OCI-LY3 (cell line): ENCODE measurements around the gene ICA1.

Experiments
- H2AFZ ChIP-seq: fragments of 200-600, 300-600 bp; shearing (Covaris generic); 2 replicates; pipeline ENCODE4 v1.6.0; 2014; ENCODE audit warnings: antibody characterized with exemption, low read depth, low read length
- H3K27ac ChIP-seq: fragments of 200-600, 300-600 bp; sonication (generic); 2 replicates; pipeline ENCODE4 v1.5.1; 2014; ENCODE audit warnings: mild to moderate bottlenecking, low read length, moderate library complexity, mixed read lengths
- H3K27me3 ChIP-seq: fragments of 200-600, 300-600 bp; sonication (generic); 2 replicates; pipeline ENCODE4 v1.6.1; 2014; ENCODE audit warnings: low read depth, low read length, mixed read lengths
- H3K36me3 ChIP-seq: fragments of 200-600, 300-600 bp; sonication (generic); replicated peaks from 2 replicates; pipeline ENCODE3; 2014; ENCODE audit warnings: low read depth, low read length, mixed read lengths
- H3K4me1 ChIP-seq: fragments of 300-600, 200-600 bp; sonication (generic); 2 replicates; pipeline ENCODE4 v1.6.1; 2014; ENCODE audit warnings: low read length, mixed read lengths
- H3K4me2 ChIP-seq: fragments of 200-600, 300-600 bp; sonication (generic); 2 replicates; pipeline ENCODE4 v1.6.1; 2014; ENCODE audit warnings: low read length, mixed read lengths
- H3K4me3 ChIP-seq: fragments of 300-600, 200-600 bp; sonication (generic); 2 replicates; pipeline ENCODE4 v1.5.1; 2014; ENCODE audit warnings: antibody characterized with exemption, mild to moderate bottlenecking, low read length, moderate library complexity
- H3K79me2 ChIP-seq: fragments of 300-600, 200-600 bp; shearing (Covaris generic); 2 replicates; pipeline ENCODE4 v1.6.1; 2014; ENCODE audit warnings: mild to moderate bottlenecking, low read length, mixed read lengths
- H3K9ac ChIP-seq: fragments of 300-600, 200-600 bp; shearing (Covaris generic); 2 replicates; pipeline ENCODE4 v1.6.0; 2014; ENCODE audit warnings: mild to moderate bottlenecking, low read length, moderate library complexity
- H3K9me3 ChIP-seq: fragments of 200-600, 300-600 bp; shearing (Covaris generic); 2 replicates; pipeline ENCODE4 v1.6.1; 2014; ENCODE audit warnings: low read length, mixed read lengths; ENCODE audit not compliant: insufficient read depth
- H4K20me1 ChIP-seq: fragments of 200-600, 300-600 bp; sonication (generic); 2 replicates; pipeline ENCODE4 v1.6.1; 2016; ENCODE audit warnings: low read length, mixed read lengths; ENCODE audit not compliant: insufficient read depth
- EZH2phosphoT487 ChIP-seq: fragments of 200-600 bp; shearing (Covaris generic); IDR thresholded peaks from 2 replicates; pipeline ENCODE4 v1.6.1; 2018; ENCODE audit warnings: antibody characterized with exemption, mixed run types, low read depth
- TF ChIP-seq, protein P1 (sequence below): fragments of 200-600, 300-600 bp; sonication (generic); IDR thresholded peaks from 2 replicates; pipeline ENCODE4 v1.5.1; 2014; ENCODE audit warnings: antibody characterized with exemption, low read length, low read depth

The ICA1 gene

DNA sequence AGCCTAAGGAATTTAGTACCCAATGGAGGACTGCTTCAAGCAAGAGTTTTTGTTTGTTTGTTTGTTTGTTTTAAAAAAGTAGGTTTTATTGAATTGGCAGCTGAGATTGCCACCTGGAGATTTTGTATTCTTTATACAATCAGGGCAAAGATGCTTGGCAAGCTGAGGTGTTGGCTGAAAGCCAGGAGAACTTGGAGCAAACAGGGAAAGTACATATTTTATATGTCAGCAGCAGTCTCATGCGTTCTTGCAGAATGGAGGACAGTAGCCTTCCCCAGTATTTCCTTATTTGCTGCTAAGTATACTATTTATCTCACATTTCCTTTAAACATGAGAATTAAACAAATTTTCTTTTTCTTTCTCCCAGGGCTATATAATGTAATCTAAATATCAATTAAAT, 22.6 kb upstream of the ICA1 start:
- no peaks in the 10 kb centered on the region for H3K9me3 ChIP-seq

DNA sequence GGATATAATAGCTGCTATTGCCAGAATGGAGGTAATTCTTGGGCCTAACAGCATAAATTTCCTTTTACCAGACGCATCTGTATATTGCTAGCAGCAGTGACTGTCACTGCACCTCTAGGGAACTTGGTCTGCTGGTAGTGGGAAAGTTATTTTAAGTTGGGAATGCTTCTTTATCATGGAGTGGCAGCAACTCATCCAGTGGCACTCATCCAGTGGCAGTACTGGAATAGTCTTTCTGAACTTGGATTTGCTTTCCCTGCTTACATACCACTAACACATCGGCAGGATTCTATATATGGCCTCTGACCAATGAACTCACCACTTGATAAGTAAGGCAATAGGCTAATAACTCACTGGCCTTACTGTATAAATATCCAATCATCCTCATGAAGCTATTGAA, 22.0 kb upstream of the ICA1 start:
- H2AFZ ChIP-seq, result no peak overlapping the region
- no peak overlapping the region for H3K4me3 ChIP-seq
- H4K20me1 ChIP-seq, result no peaks in the 10 kb centered on the region
- no peaks in the 10 kb centered on the region for H3K36me3 ChIP-seq
- H3K4me2 ChIP-seq, result no peak overlapping the region
- H3K27ac ChIP-seq, result no peak overlapping the region
- no peaks in the 10 kb centered on the region for H3K79me2 ChIP-seq
- TF ChIP-seq EZH2phosphoT487, result no peak
- TF ChIP-seq, protein P1, sequence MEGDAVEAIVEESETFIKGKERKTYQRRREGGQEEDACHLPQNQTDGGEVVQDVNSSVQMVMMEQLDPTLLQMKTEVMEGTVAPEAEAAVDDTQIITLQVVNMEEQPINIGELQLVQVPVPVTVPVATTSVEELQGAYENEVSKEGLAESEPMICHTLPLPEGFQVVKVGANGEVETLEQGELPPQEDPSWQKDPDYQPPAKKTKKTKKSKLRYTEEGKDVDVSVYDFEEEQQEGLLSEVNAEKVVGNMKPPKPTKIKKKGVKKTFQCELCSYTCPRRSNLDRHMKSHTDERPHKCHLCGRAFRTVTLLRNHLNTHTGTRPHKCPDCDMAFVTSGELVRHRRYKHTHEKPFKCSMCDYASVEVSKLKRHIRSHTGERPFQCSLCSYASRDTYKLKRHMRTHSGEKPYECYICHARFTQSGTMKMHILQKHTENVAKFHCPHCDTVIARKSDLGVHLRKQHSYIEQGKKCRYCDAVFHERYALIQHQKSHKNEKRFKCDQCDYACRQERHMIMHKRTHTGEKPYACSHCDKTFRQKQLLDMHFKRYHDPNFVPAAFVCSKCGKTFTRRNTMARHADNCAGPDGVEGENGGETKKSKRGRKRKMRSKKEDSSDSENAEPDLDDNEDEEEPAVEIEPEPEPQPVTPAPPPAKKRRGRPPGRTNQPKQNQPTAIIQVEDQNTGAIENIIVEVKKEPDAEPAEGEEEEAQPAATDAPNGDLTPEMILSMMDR, result no peak
- no peaks in the 10 kb centered on the region for H3K27me3 ChIP-seq
- H3K4me1 ChIP-seq, result 0 out of 2 replicates have a peak, but pooled peaks cover 2% of the 10 kb centered on the region
- H3K9me3 ChIP-seq, result no peaks in the 10 kb centered on the region
- H3K9ac ChIP-seq, result no peak overlapping the region

More for the DNA sequence above, 22.6 kb upstream of the ICA1 start:
- H4K20me1 ChIP-seq, result no peaks in the 10 kb centered on the region
- no peaks in the 10 kb centered on the region for H3K36me3 ChIP-seq
- no peak for TF ChIP-seq EZH2phosphoT487
- 0 out of 2 replicates have a peak, but pooled peaks cover 2% of the 10 kb centered on the region for H3K4me1 ChIP-seq
- no peaks in the 10 kb centered on the region for H3K79me2 ChIP-seq
- H3K4me2 ChIP-seq, result no peak overlapping the region
- no peaks in the 10 kb centered on the region for H3K27me3 ChIP-seq
- no peak overlapping the region for H3K4me3 ChIP-seq
- H3K9ac ChIP-seq, result no peak overlapping the region
- no peak overlapping the region for H2AFZ ChIP-seq
- H3K27ac ChIP-seq, result no peak overlapping the region

DNA sequence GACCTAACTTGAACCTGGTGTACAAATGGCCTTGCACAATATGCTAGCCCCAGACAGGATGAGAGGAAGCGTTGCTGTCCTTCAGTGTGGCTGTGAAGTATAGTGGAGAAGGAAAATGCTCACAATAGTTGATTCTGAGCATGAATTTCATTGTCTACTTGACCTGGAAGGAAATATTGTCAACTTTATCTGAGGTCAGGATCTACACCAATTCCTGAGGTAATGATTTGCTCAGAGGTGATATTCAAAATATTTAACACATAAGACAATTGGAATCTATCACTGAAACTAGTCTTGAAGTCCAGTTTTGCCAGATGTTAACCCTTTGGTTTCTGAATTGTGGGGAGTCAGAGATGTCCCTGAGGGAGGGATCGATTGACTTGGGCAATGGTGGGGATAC, 20.9 kb upstream of the ICA1 start:
- no peaks in the 10 kb centered on the region for H4K20me1 ChIP-seq
- TF ChIP-seq, protein P1, result no peak
- H3K36me3 ChIP-seq, result no peaks in the 10 kb centered on the region
- no peaks in the 10 kb centered on the region for H3K9me3 ChIP-seq
- H3K9ac ChIP-seq, result no peak overlapping the region
- no peak overlapping the region for H3K27ac ChIP-seq
- H3K4me2 ChIP-seq, result no peak overlapping the region
- no peak overlapping the region for H3K4me3 ChIP-seq
- H3K27me3 ChIP-seq, result no peaks in the 10 kb centered on the region
- H3K79me2 ChIP-seq, result no peaks in the 10 kb centered on the region
- 0 out of 2 replicates have a peak, but pooled peaks cover under 1% of the 10 kb centered on the region for H3K4me1 ChIP-seq
- H2AFZ ChIP-seq, result no peak overlapping the region

DNA sequence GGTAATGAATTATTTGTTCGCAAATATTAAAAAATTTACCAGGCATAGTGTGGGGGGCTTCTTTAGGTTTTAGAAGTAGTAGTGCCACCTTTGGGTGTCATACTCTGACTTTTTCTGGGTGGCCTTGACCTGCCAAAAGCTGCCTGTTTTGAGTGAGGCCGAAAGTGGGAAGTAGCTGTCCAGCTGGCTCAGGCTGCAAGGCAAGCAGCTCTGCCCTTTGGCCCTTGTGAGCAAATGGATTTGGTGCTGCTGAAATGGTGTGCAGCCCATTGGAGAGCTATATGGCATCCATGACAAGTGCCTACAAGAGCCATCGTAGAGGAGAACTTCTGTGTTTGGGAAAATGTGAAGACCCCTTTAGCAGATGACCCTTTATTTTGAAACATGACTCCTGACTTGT, 20.2 kb upstream of the ICA1 start:
- no peaks in the 10 kb centered on the region for H3K36me3 ChIP-seq
- H3K27ac ChIP-seq, result no peak overlapping the region
- TF ChIP-seq, protein P1, result no peak
- no peaks in the 10 kb centered on the region for H3K79me2 ChIP-seq
- no peak overlapping the region for H3K9ac ChIP-seq
- H4K20me1 ChIP-seq, result no peaks in the 10 kb centered on the region
- no peak overlapping the region for H2AFZ ChIP-seq
- no peaks in the 10 kb centered on the region for H3K9me3 ChIP-seq
- no peaks in the 10 kb centered on the region for H3K27me3 ChIP-seq
- no peaks in the 10 kb centered on the region for H3K4me1 ChIP-seq
- H3K4me3 ChIP-seq, result no peak overlapping the region
- no peak overlapping the region for H3K4me2 ChIP-seq

DNA sequence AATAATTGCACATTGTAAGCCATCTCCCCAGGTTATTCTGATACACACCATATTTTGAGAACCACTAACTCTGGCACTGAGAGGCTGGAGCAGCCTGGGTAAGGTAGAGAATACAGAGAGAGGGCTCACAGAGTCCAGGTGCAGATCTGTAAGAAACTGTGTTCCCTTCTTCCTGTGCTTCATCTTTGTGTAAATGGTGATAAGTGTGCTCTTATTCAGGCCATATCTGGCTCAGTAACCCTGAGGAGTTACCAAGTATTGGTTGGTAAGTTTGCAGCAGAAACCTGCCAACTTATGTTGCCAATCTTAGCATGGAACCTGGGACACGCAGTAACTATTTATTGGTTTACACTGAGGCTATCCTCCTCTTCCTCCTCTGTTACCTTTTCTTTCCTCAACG, 16.2 kb upstream of the ICA1 start:
- Histone ChIP-seq H3K4me1 (no peaks in the 10 kb centered on the region), H3K79me2 (no peaks in the 10 kb centered on the region), H3K27me3 (no peaks in the 10 kb centered on the region), H3K36me3 (no peaks in the 10 kb centered on the region), H3K4me3 (no peak overlapping the region), H3K9me3 (no peaks in the 10 kb centered on the region), H2AFZ (no peak overlapping the region), H3K9ac (no peak overlapping the region), H3K4me2 (no peak overlapping the region), H4K20me1 (no peaks in the 10 kb centered on the region), H3K27ac (no peak overlapping the region)
- no peak for TF ChIP-seq EZH2phosphoT487
- TF ChIP-seq, protein P1, result no peak
